GM21528 (cell line): Measurements from ENCODE around the gene DISP1.
"Not testable (repeated sequence)": the region's sequence is repeated elsewhere in the genome, so short reads cannot be mapped to it uniquely, and the experiment has no call there.

Source experiments
- ATAC-seq: cut with Tn5 transposase; IDR thresholded peaks from one replicate; pipeline ENCODE4 v1.9.1; 2021; ENCODE audit warnings: mild to moderate bottlenecking, moderate library complexity; ENCODE audit not compliant: unreplicated experiment, low FRiP score

The DISP1 gene

DNA sequence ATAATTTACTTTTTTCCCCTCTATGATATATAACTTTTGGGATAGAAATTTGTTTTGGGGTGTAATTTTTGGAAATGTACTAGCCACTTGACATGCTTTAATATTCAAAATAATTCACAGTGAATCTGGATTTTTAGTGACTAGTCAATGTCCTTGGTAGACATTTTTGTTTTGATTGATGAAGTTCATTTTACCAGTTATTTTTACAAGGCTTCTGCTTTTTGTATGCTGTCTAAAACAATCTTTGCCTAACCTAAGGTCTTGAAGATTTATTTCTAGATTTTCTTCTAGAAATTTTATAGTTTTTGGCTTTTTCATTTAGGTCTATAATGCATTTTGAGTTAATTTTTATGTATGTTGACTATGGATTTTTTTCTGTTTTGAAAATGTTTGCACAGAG lies 30.9 kb downstream of the DISP1 start:
- ATAC-seq, result no peak

DNA sequence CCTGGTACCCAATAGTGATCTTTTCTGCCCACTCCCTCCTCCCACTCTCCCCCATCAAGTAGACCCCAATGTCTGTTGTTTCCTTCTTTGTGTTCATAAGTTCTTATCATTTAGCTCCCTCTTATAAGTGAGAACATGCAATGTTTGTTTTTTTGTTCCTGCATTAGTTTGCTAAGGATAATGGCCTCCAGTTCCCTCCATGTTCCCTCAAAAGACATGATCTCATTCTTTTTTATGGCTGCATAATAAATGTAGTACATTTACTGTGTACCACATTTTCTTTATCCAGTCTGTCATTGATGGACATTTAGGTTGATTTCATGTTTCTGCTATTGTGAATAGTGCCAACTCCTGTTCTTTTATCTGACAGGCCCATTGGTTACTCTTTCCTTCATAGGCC lies 35.7 kb downstream of the DISP1 start:
- ATAC-seq, result not testable (repeated sequence)

DNA sequence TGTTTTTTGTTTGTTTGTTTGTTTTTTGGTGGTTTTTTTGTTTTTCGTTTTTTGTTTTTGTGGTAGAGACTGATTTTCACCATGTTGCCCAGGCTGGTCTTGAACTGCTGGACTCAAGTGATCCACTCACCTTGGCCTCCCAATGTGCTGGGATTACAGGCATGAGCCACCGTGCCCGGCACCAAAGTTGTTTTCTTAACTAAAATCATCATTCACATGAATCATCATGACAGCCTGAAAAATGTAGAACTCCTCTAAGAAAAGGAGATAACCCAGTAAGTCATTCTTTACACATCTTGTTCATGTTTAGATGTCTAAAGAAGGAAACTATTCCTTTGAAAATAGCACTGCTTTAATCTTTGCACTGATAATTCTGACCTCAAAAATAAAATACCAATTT lies 37.5 kb downstream of the DISP1 start:
- ATAC-seq, result no peak

DNA sequence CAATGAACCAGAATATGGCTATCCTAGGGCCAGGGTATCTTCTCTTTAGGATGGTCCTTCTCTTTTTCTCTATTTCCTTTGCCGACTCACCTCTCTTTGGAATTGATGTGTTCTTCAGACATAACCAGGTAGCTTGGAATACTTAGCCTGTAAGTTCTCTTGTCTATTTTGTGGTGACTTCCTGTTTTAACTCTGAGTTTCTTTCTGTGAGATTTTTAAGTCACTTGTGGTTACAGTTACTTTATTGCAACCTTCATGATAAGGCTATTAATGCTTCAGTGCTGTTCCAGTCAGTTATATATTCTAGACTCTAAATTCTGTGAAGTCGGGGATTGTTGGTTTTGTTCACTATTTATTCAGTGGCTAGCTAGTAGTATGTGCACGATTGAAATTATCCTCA lies 46.2 kb downstream of the DISP1 start:
- no peak for ATAC-seq
